Measurements from ENCODE around the gene ITPKC. TPM values are rescaled to one million over a fixed set of nuclear protein-coding genes. Genes with fewer than 3 reads are reported as not detected.

The ITPKC gene
- 10 to 100 TPM; 20.9 to 68.6 (median 40.5) TPM for total RNA-seq

DNA sequence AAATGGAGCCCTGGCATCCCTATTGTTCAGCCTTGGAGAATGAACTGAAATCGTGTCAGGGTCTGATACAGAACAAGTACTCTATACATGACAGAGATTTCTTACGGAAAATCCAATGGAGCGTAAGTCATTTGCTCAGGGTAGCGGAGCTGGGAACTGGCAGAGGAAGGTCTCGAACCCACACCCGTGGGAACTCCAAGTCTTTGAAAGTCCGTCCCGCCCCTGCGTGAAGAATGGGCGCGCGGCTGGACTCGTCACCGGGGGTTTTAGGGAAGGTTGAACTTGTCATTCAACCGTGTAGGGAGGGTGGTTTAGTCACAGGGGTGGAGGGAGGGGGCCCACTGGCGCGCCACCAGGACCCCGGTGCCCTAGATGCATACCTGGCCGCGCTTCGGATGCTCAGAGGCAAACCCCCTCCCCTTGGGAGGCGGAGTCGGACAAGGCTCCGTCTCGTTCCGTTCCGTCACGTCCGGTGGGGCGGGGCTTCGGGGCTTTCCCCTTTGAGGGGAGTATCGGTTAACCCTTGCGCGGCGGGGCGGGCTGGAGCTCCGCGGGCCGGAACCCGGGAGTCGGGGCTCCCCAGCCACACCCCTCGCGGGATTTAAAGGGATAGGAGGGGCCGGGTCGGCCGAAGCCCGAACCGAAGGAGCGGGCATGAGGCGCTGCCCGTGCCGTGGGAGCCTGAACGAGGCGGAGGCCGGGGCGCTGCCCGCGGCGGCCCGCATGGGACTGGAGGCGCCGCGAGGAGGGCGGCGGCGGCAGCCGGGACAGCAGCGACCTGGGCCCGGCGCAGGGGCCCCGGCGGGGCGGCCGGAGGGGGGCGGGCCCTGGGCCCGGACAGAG, at the start of gene ITPKC, which contains the start of gene COQ8B:
TSS of gene ITPKC (plus strand) at position 631 of the 843 bp plus-strand sequence. CDS start at position 655, 24 bp downstream.
TSS of gene COQ8B (minus strand) at position 405 of the 843 bp plus-strand sequence. CDS start 2,254 bp downstream, outside the sequence.
- TF ChIP-seq, protein P1, sequence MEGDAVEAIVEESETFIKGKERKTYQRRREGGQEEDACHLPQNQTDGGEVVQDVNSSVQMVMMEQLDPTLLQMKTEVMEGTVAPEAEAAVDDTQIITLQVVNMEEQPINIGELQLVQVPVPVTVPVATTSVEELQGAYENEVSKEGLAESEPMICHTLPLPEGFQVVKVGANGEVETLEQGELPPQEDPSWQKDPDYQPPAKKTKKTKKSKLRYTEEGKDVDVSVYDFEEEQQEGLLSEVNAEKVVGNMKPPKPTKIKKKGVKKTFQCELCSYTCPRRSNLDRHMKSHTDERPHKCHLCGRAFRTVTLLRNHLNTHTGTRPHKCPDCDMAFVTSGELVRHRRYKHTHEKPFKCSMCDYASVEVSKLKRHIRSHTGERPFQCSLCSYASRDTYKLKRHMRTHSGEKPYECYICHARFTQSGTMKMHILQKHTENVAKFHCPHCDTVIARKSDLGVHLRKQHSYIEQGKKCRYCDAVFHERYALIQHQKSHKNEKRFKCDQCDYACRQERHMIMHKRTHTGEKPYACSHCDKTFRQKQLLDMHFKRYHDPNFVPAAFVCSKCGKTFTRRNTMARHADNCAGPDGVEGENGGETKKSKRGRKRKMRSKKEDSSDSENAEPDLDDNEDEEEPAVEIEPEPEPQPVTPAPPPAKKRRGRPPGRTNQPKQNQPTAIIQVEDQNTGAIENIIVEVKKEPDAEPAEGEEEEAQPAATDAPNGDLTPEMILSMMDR (IDR thresholded peaks at IDR 0.05; ENCODE audit: low read depth): no peak

DNA sequence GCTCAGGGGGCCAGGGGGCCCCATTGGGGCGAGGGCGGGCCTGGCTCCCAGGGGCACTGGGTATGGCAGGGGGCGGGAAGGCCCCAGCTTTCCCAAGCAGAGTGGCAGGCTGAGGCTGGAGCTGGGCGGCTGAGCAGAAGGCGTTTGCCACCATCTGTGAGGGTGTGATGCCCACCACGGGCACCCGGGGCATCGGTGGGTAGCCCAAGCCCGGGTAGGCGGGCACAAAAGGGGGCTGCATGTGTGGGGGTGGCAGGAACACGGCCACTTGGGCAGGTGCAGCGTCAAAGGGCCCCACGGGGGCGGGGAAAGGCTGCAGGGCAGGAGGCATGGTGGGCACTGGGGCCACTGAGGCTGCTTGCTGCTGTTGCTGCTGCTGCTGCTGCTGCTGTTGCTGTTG, 49.3 kb upstream of the ITPKC start:
- TF ChIP-seq, protein P1 (IDR thresholded peaks at IDR 0.05; ENCODE audit: low read depth): no peak

GRCh38 chr19:40668991-40669614, 47.8 kb upstream of the ITPKC start:
- TF ChIP-seq, protein P1 (IDR thresholded peaks at IDR 0.05; ENCODE audit: low read depth): no peak

DNA sequence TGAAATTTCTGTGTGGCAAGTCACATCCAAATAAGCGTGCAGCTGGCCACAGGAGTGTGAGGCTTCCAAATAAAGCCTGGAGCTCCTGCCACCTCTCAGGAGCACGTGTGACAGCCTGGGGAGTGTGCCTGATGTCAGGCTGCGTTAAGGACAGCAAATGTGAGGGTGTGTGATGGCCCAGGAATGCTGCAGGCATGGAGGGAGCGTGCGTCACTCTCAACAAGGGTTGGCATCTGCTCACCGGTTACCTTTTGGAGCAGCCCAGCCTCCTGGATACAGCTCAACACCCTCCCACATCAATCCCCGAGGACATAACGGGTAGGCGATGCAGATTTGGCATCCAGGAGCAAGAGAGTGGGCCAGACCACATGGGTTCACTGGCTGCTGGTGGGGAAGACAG, 45.5 kb upstream of the ITPKC start:
- TF ChIP-seq, protein P1 (IDR thresholded peaks at IDR 0.05; ENCODE audit: low read depth): no peak

DNA sequence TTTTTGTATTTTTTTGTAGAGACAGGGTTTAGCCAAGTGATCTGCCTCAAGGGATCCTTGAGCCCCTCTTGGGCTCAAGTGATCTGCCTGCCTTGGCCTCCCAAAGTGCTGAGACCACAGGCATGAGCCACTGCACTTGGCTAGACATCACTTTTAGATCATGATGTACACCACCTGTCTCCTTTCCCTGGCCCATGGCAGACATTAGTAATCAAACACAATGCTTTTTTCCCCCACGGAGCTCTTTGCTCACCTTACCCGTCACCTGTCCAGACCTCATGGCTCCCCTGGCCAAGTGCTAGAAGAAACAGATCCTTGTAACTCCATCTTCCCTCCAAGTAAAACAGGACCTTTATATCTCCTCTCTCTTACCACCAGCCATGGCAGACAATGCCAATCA, 44.9 kb upstream of the ITPKC start:
- TF ChIP-seq, protein P1 (IDR thresholded peaks at IDR 0.05; ENCODE audit: low read depth): no peak

DNA sequence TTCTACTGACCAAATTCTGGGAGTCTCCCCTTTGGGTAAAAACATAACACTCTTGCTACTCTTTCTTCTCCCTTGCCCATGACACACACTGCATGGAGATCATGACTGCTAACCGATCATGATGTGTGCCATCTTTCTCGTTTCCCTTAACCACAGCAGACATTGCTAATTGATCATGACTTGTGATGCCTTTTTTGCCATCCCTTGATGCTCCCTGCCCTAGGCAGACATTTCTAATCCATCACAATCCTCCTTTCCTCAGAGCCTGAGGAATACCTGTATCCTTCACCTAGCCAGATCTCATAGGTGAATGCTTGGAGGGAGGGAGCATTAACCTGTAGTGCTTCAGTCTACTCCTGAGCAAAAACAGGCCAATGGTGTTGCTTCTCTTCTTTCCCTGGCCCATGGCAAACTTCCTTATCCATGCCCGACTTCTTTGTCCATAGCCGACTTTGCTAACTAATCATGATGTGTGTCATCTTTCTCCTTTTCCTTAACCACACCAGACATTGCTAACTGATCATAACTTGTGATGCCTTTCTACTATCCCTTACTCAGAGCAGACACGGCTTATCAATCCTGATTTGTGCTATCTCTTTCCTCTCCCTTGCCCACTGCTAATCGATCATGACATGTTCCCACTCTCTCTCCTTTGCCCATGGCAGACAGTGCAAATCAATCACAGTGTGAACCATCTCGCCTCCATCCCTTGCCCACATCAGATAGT, 44.2 kb upstream of the ITPKC start:
- TF ChIP-seq, protein P1 (IDR thresholded peaks at IDR 0.05; ENCODE audit: low read depth): no peak

GRCh38 chr19:40673397-40673796, 43.5 kb upstream of the ITPKC start:
- TF ChIP-seq, protein P1 (IDR thresholded peaks at IDR 0.05; ENCODE audit: low read depth): no peak
